Putamen (tissue), 1 donor: ENCODE data around the gene KIF25.
"Not testable (repeated sequence)": the region's sequence is repeated elsewhere in the genome, so short reads cannot be mapped to it uniquely, and the experiment has no call there.

ENCODE experiments used
- DNase-seq: peaks from one replicate; pipeline ENCODE4 v3.0.0-alpha.2; 2016; ENCODE audit warnings: low spot score

The KIF25 gene

DNA sequence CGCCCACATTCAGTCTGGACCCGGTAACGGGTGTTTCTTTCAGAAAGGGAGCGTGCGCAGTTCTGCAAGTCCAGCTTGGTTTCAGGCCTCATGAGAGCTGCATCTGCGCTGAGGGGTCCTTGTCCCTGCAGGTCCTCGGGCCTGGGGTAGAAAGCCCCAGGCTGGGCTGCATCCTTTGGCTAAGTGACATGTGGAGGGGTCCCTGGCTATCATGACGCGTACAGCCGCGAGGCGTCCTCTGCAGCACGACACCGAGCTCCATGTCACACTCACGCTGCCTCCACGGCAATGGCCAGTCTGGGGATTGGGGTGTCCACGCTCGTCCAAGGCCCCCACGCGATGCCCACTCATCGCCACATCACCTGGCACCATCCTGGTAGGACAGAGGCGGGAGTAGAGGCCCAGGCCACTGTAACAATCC, 1.7 kb upstream of the KIF25 start:
- DNase-seq, result no peak

DNA sequence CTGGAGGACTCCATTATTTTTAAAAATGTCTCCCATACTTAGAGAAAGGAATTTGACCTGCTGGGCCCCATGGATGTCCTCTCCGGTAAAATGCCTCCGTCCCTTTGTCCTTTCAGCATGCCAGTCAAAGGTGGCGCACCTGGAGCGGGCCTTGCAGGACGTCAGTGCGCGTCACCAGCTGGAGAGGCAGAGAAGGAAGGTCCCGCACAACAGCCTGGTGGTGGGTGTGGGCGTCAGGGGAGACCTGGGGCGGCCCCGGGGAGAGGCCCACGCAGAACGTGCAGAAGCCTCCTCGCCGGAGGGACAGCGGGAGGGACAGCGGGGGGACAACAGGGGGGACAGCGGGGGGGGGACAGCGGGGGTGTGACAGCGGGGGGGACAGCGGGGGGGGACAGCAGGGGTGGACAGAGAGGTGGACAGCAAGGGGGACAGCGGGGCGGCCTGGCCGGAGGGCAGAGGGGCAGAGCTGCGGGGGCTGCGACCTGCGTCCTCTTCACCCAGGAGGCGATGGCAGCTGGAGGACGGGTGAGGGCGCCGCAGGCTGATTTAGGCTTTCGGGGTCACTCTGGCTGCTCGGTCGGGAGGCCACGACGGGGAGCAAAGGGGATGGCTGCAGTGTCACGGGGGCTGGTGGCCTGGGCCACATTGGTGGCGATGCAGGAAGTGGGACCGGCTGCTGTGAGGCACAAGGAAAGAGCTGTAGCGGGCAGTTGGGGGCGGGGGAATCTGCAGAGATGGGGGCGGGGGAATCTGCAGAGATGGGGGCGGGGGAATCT, 859 bp upstream of the KIF25 start:
- DNase-seq, result peak; percentile 58

DNA sequence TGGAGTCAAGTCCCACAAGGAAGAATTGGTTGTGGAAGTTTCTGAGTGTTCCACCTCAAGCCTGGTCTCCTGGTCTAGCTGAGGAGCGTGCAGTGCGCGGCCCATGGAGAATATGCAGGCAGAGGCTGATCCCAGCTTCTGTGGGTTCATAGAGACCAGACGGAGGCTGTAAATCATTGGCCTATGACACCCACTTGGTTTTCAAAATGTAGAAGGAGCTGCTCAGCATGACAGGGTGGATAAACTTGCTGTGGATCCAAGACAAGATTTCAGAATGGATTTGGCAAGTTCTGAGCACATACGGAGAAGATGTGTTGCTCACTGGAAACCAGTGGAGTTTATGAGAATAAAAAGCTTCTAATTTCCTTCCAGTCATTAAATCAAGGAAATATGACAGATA, 744 bp downstream of the KIF25 start:
- DNase-seq, result no peak

DNA sequence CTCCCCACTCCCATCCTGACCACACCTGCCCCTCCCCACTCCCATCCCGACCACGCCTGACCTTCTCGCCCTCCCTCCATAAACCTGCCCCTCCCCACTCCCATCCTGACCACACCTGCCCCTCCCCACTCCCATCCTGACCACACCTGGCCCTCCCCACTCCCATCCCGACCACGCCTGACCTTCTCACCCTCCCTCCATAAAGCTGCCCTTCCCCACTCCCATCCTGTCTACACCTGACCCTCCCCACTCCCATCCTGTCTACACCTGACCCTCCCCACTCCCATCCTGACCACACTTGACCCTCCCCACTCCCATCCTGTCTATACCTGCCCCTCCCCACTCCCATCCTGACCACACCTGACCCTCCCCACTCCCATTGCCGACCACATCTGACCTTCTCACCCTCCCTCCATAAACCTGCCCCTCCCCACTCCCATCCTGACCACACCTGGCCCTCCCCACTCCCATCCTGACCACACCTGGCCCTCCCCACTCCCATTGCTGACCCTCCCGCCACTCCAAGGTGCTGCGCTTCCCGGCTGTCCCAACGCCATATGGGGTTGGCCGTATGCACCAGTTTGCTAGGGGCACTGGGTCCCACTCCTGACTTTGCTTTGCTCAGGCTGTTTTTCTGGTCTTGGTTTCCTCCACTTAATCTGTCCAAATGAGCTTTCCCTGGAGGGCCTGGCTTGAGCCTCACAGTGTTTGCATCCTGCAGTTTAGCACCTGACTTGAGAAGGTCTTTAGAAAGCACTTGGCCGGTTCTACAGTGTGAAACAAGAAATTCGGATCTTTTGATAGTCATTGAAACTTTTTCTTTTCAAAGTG, 2.9 kb downstream of the KIF25 start:
- DNase-seq, result no peak

DNA sequence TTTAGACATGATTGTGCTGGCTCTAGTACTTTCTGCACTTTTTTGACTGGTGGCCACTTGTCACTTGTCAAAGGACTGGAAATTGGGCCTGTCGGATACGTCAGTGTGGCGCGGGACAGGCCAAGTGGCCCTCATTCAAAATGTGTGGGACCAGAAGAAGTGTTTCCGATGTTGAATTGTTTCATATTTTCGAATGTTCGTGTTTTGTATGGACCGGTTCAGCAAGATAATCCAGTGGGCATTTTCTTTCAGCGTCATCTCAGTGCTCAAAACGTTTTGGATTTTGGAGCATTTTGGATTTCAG, 3.5 kb downstream of the KIF25 start:
- DNase-seq, result no peak

DNA sequence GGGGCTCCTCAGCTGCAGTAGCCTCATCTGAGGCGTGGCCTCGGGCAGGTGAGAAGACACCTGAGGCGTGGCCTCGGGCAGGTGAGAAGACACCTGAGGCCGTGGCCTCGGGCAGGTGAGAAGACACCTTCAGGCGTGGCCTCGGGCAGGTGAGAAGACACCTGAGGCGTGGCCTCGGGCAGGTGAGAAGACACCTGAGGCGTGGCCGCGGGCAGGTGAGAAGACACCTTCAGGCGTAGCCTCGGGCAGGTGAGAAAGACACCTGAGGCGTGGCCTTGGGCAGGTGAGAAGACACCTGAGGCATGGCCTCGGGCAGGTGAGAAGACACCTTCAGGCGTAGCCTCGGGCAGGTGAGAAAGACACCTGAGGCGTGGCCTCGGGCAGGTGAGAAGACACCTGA, 4.0 kb downstream of the KIF25 start:
- DNase-seq, result not testable (repeated sequence)

DNA sequence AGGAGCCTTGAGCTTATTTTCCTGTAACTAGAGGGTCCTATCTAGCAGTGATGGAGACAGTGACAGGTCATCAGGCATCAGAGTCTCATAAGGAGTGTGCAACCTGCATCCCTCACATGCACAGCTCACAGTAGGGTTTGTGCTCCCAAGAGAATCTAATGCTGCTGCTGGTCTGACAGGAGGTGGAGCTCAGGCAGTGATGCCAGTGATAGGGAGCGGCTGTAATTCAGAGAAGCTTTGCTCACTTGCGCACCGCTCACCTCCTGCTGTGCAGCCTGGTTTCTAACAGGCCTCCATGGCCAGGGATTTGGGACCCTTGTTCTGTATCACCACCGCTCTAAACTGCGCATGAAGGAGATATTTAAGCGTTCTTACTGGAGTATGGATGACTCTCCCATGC, 5.3 kb downstream of the KIF25 start:
- no peak for DNase-seq

DNA sequence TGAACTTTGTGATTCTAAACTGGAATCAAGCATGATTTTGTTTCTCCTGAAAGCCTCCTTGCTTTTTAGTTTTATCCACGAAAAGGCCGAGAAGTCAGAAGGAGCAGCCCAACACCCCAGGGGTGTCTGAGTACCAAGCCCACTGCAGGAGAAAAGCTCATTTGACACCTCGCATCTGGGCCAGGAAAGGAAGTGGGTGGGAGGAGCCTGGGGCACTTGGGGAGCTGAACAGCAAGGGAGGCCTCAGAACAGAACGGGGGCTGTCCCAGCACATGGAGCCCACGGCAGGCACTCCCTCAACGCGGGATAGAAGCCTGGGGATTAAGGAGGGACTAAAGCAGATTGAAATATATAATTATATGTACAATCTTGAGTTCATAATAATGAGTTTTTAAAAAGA, 6.6 kb downstream of the KIF25 start:
- no peak for DNase-seq

DNA sequence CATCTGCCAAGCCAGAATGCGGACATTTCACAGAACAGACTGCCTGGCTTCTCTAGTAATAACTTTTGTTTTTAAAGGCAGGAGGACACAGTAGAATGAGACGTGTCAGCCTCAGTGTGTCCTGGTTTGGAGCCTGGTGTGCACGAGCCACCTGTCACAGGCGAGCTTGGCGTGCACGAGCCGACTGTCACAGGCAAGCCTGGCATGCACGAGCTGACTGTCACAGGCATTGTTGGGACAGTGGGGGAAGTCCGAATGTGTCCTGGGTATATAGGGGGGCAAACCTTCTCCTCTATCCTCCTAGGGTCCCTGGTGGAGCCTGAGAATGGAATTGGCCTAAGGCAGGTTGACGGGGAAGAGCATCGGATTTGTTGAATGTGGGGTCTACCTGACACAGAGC, 7.5 kb downstream of the KIF25 start:
- no peak for DNase-seq

DNA sequence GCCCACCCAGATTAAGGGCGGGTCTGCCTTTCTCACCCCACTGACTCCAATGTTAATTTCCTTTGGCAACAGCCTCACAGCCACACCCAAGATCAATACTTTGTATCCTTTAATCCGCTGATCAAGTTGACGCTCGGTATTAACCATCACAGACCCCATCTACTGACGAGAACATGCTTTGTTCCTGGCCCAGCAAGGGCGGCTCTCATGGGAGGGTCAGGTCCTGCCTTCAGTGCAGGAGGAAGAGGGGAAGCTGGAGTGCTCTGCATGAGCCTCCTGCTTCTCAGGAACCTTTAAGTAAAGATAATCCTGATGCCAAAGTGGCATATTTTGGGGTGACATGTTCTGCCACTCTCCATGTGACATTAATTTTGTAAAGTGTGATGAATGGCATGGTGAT, 8.3 kb downstream of the KIF25 start:
- no peak for DNase-seq

DNA sequence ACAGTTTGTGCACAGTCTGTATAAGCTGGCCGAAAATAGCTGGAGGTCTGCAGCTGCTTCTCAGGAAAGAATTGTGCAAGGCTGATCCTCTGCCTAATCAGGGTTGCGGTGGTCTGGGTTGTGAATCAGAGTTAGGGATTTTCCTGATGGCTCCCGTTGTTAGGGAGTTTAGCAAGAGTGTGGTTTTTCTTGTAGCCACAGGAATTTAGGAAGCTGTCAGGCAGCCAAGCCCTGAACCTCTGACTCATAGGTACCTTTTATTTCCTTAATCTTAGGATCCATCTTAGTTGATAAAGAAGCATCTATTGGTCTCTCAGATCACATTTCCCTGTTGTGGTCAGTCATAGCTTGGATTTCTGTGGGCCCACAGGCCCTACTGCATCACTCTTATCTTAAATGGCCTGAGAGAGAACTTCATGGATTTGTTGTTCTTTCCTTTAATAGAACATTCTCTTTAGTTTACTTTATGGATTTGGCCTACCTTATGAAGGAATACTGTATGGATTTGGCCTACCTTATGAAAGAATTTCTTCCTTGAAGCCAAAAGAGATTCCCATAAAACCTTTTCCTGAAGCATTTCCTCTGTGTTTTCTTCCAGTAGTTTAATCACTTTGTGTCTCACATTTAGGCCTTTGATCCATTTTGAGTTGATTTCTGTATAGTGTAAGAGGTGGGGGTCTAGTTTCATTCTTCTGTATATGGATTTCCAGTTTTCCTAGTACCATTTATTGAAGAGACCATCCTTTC, 10.3 kb downstream of the KIF25 start:
- no peak for DNase-seq

DNA sequence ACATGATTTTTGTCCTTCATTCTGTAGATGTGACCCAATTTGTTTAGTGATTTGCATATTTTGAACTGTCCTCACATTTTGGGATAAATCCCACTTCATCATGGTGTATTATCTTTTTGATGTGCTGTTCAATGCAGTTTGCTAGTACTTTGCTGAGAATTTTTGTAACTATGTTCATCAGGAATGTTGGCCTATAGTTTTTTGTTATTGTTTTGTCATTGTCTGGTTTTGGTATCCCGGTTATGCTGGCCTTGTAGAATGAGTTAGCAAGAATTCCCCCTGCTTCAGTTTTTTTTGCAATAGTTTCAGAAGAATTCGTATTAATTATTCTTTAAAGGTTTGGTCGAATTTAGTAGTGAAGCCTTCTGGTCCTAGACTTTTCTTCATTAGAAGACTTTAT, 11.9 kb downstream of the KIF25 start:
- no peak for DNase-seq

DNA sequence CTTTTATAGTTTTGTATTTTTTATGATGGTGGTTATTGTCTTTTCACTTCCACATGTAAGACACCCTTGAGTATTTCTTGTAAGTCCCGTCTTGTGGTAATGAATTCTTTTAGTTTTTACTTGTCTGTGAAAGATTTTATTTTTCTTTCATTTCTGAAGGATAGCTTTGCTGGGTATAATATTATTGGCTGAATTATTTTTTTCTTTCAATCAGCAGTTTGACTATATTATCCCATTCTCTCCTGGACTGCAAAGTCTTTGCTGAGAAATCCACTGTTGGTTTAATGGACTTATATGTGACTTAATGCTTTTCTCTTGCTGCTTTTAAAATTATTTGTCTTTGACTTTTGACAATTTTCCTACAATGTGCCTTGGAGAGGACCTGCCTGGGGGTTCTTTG, 13.8 kb downstream of the KIF25 start:
- DNase-seq, result no peak

DNA sequence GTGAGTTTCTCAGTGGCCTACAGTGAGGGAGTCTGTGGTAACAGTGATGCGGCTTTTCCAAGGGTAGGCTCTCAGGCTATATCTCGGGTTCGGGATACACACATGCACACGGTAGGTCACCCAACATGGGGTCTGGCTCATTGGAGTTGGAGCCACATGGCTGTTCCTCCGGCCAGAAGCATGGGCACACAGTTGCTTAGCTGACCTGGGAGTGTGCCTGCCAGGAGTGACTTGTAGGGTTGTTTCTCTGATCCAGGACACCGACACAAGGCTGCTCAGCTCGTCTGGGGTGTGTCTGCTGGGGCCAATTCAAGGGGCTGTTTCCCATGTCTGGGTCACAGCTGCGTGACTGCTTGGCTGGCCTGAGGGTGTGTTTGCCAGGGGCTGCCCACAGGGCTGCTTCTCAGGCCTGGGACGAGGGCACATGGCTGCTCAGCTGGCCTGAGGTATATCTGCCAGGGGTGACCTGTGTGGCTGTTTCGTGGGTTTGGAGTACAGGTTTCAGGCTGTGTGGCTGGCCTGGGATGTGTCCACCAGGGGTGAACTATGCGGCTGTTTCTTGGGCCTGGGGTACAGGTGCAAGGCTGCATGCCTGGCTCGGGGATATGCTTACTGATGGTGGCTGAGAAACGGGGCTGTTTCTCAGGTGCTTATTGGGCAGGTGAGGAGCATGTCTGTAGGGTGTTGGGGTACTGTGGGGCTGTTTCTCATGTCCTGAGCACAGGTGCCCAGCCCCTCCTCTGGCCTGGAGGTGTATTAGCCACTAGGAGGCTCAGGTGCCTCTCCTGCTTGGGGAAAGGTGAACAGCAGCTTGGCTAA, 15.2 kb downstream of the KIF25 start:
- no peak for DNase-seq

DNA sequence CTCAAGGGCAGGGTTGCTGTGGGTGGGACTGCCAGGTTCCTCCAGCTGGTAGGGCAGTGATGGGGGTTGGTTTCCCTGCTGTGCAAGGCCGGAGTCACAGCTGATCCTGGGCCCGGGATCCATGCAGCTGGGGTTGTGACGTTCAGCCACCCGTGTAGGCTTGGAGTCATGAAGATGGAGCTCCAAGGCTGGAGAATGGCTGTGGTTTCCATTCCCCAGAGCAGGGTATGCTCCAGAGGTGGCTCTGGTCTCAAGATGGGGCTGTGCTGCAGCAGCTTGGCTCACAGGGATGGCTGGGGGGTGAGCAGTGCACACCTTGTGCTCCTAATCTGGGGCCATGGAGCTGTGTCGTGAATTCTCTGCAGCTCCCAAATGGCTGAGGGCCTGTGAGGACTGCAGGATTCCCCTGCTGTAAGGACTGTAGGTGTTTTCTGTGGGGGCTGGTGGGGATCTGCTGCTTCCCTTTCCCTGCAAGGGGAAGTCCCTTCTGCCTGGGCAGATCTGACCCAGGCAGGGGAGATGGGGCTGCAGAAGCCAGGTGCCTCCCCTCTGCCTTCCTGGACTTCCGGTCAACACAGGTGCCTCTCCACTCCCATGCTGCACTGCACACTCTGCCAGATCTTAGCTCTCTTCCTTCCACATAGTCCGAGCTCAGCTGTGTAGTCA, 15.9 kb downstream of the KIF25 start:
- DNase-seq, result no peak

DNA sequence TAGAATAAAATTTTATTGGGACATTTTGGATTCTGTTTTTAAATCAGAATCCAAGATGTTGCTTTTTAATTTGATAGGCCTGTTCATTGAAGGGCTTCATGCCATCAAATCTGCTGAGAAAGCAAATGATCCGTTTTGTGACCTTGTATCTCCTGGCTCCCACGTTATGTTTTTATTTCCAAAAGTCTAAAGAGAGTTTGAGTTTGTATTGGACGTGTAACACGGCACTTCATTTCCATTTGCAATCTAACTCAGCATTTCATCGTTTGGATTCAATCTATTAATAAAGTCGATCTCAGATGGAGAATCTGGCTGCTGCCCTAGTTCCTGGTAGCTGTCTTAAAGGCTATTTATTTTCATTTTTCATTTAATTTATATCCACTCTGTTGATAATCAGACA, 17.0 kb downstream of the KIF25 start:
- DNase-seq, result no peak

DNA sequence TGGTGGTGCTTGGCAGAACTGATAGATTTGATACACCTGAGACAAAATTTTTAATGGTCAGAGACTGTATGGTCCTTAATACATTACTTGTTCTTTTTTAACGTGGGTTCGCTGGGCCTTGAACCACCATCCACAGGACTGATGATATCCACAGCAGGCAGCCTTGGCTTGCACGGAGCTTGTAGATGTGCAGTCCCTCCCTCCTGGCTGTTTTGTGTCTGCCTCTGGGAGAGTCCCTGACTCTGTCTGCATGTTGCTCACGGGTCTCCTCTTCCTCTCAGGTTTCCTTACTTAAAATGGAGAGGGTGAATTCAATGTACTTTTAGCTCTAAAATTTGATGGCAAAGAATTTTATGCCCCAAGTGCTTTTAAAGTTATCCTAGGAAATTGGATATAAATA, 17.5 kb downstream of the KIF25 start:
- no peak for DNase-seq

DNA sequence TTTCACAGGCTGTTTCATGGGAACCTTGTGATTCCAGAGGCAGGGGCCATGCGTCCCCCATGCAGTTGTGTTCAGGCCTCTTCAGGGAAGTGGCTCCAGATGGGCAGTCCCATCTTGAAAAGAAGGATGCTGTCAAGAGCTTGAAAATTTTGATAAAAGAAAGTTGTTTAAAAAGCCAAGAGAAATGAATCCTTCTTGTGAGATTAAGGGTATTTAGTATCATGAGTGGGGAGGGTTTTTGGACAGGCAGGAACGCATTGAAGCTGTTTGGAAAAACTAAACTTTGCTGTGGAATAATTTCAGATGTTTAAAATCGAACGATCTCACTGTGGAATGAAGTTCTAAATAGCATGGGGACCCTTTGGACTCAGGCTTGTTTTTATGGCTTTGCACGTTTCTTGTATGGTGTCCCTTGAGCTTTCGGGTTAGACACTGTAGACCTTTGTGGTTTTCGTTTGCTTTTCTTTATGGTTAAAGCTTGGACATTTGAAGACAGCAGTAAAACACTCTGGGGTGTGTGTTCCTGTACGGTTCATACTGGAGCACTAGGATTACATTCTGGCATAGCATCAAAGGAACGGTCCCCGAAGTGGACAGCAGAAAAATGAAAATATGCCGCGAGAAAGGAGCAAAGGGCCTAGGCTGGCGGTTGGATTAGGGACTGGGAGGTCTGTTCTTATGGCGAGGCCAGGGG, 18.2 kb downstream of the KIF25 start:
- DNase-seq, result no peak

DNA sequence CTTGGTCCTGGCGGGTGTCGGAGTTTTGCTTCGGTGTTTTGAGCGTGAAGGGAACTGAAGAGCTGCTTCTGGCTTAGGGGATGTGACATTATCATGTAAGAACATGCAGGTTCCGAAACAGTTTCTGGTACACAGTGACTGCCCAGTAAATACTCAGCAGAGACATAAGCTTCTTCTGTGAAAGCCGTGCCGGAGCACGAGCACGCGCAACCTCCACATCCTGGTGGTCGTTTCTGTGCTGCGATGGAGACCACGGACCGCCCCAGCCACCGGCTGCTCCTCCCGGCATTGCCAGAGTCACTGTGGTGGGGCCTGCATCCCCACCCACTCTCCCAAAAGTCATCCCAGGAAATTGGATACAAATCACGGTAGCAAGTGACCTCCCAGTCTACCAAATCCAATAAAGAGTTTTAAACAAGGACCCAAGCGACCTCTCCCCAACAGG, 18.7 kb downstream of the KIF25 start:
- DNase-seq, result no peak

DNA sequence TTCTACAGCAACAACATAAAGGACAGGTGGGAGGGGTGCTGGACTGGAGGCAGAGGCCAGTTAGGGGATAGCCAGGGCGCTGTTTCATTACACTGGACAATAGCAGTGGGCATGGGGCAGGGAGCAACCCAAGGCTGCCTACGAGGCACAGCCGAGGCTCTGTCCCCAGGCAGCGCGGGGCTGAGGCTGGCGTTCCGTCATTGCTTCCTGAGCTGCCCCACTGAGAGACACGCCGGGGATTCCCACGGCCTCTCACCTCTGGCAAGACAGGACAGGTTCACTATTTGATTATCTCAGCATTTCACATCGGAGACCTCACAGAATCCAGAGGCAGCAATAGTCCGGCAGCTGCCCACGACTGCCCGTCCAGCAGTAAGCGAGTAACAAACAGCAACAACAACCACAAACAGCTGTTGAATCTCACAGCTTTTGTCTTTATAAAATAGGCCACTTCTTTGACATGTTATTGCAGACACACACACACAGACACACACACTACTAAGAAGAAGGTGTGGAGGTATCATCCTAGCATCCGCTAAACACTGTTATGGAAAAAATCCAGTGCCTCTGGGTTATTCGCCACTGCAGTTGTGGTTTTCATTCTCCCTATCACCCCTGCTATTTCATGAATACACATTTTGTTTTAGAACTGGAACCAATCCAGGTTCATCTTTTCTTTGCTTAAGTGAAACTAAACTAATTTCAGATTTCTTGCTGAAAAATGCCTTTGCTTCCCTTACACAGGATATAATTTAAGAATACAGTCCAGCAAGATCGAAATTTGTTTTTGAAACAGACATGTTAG, 19.5 kb downstream of the KIF25 start:
- no peak for DNase-seq
